Endothelial cell of umbilical vein (primary cell): Measurements from ENCODE around the gene HMG20A. TPM values are rescaled to one million over a fixed set of nuclear protein-coding genes. Genes with fewer than 3 reads are reported as not detected.

ENCODE experiments used
- BruUV-seq: library from RNA; stranded (reverse); fragments of 400-500 nt; replicated peaks from 2 replicates; lab custom pipeline; 2021; lab: Mats Ljungman, UMichigan
- CTCF ChIA-PET: fragments of 300-600, 350-600 bp; sonication (Branson Sonifier 250); formaldehyde crosslinking; loops from one replicate; lab custom pipeline; 2021; ENCODE audit warnings: antibody characterized with exemption, inconsistent platforms; lab: Charles Lee
- POLR2A ChIA-PET: fragments of 300-600, 350-600 bp; sonication (Branson Sonifier 250); formaldehyde crosslinking; loops from one replicate; lab custom pipeline; 2021; ENCODE audit warnings: antibody characterized with exemption, inconsistent platforms; lab: Charles Lee
- DNase-seq: peaks from one replicate; pipeline ENCODE4 v3.0.0-alpha.2; 2011; ENCODE audit warnings: low read depth, low spot score
- FAIRE-seq: peaks from 2 replicates; lab custom pipeline; 2011; peaks lifted over from hg19 to GRCh38; lab: Jason Lieb, UNC
- H2AFZ ChIP-seq: 2 replicates; pipeline ENCODE4 v1.6.0; 2012; ENCODE audit warnings: low read depth, low read length, control low read depth, inconsistent platforms
- H3K27ac ChIP-seq: 2 replicates; pipeline ENCODE4 v1.5.1; 2011; ENCODE audit warnings: low read depth, mild to moderate bottlenecking, control low read depth, low read length, moderate library complexity; ENCODE audit not compliant: insufficient read depth
- H3K27me3 ChIP-seq, 2 experiments: 2 replicates each; pipeline versions ENCODE4 v1.6.0 to v1.6.1; 2011; ENCODE audit warnings: low read length in 2 of 2, mixed read lengths in 1 of 2; ENCODE audit not compliant: control insufficient read depth in 2 of 2, insufficient read depth in 2 of 2
- H3K36me3 ChIP-seq, 2 experiments: 2 replicates in 1 of 2; 3 replicates in 1 of 2; pipeline ENCODE4 v1.5.1; 2011; ENCODE audit warnings: low read length in 2 of 2, mild to moderate bottlenecking in 1 of 2, moderate library complexity in 1 of 2; ENCODE audit not compliant: control insufficient read depth in 2 of 2, insufficient read depth in 2 of 2; ENCODE audit errors: extremely low read depth in 1 of 2
- H3K4me1 ChIP-seq: 3 replicates; pipeline ENCODE4 v1.5.1; 2011; ENCODE audit warnings: mild to moderate bottlenecking, low read length; ENCODE audit not compliant: control insufficient read depth, insufficient read depth; ENCODE audit errors: extremely low read depth
- H3K4me2 ChIP-seq: 2 replicates; pipeline ENCODE4 v1.6.1; 2011; ENCODE audit warnings: low read length, control low read depth, mixed read lengths; ENCODE audit not compliant: insufficient read depth
- H3K4me3 ChIP-seq, 3 experiments: fragments of 200-600 bp in 1 of 3; sonication (generic), shearing (Covaris generic) in 1 of 3; replicated peaks in 1 of 3; 2 replicates each; pipeline ENCODE4 v1.5.1; 2011 to 2016; ENCODE audit warnings: control low read depth in 3 of 3, low read length in 3 of 3, mild to moderate bottlenecking in 2 of 3, inconsistent platforms in 1 of 3, low read depth in 1 of 3, moderate library complexity in 1 of 3; ENCODE audit not compliant: insufficient read depth in 1 of 3
- H3K79me2 ChIP-seq: 2 replicates; pipeline ENCODE4 v1.6.0; 2012; ENCODE audit warnings: low read length, inconsistent platforms; ENCODE audit not compliant: control insufficient read depth, insufficient read depth
- H3K9ac ChIP-seq: replicated peaks from 2 replicates; pipeline ENCODE3; 2011; ENCODE audit warnings: low read length, control low read depth; ENCODE audit not compliant: insufficient read depth; ENCODE audit errors: extremely low read depth
- H3K9me1 ChIP-seq: replicated peaks from 3 replicates; pipeline ENCODE4 v1.6.0; 2011; ENCODE audit warnings: mild to moderate bottlenecking, low read length; ENCODE audit not compliant: control insufficient read depth, insufficient read depth; ENCODE audit errors: extremely low read depth
- H3K9me3 ChIP-seq: replicated peaks from 2 replicates; pipeline ENCODE4 v1.5.1; 2012; ENCODE audit warnings: low read length, inconsistent platforms; ENCODE audit not compliant: control insufficient read depth, insufficient read depth
- H4K20me1 ChIP-seq: replicated peaks from 2 replicates; pipeline ENCODE3; 2011; ENCODE audit warnings: mild to moderate bottlenecking, low read length; ENCODE audit not compliant: control insufficient read depth, insufficient read depth; ENCODE audit errors: extremely low read depth
- EZH2 ChIP-seq: IDR thresholded peaks from 2 replicates; pipeline ENCODE4 v1.6.1; 2012; ENCODE audit warnings: borderline replicate concordance, low read depth, mild to moderate bottlenecking, moderate library complexity, low read length, inconsistent platforms; ENCODE audit not compliant: severe bottlenecking
- FOS ChIP-seq: IDR thresholded peaks from 2 replicates; pipeline ENCODE4 v1.6.1; 2011; ENCODE audit warnings: mild to moderate bottlenecking, low read length, moderate library complexity, borderline replicate concordance; ENCODE audit not compliant: insufficient read depth
- GATA2 ChIP-seq: IDR thresholded peaks from 2 replicates; pipeline ENCODE4 v1.7.0; 2011; ENCODE audit warnings: low read depth, mild to moderate bottlenecking, moderate library complexity, mixed read lengths, low read length; ENCODE audit not compliant: insufficient read length, insufficient read depth
- JUN ChIP-seq: IDR thresholded peaks from 2 replicates; pipeline ENCODE4 v1.6.1; 2011; ENCODE audit warnings: borderline replicate concordance, low read depth; ENCODE audit not compliant: insufficient read length, insufficient read depth
- MYC ChIP-seq: IDR thresholded peaks from one replicate; pipeline ENCODE4 v1.6.1; 2011; ENCODE audit warnings: mild to moderate bottlenecking, low read depth, low read length
- POLR2A ChIP-seq: IDR thresholded peaks from 2 replicates; pipeline ENCODE4 v1.6.1; 2012; ENCODE audit warnings: low read depth, mild to moderate bottlenecking, control low read depth, low read length
- POLR2AphosphoS5 ChIP-seq: IDR thresholded peaks from 2 replicates; pipeline ENCODE4 v1.6.1; 2012; ENCODE audit warnings: low read depth, mild to moderate bottlenecking, control low read depth, low read length, moderate library complexity; ENCODE audit not compliant: insufficient read depth
- dilution Hi-C: fragments of 300-500 bp; cut with MboI; formaldehyde crosslinking; loops from one replicate; pipeline ENCODE4 v1.15.0; 2019; ENCODE audit warnings: low sequenced_read_pairs; ENCODE audit not compliant: extremely low pct_ligation_motif_present
- intact Hi-C: fragments of 100-400 bp; cut with micrococcal nuclease; formaldehyde crosslinking; loops from one replicate; pipeline ENCODE4 v1.10.0; 2022
- polyA plus RNA-seq, 4 experiments: library from polyadenylated mRNA; depleted of rRNA in 3 of 4; stranded (reverse) in 3 of 4; unstranded in 1 of 4; fragments of >200 nt; gene quantifications; 2 replicates each; pipeline versions ENCODE4 v1.2.1 to v1.2.3, GENCODE V29; 2011 to 2012; ENCODE audit warnings: missing spikeins in 1 of 4
- total RNA-seq: library from RNA; stranded (reverse); gene quantifications from 2 replicates; pipeline ENCODE4 v1.2.3, GENCODE V29; 2021
- TF ChIP-seq, protein P1 (sequence below): IDR thresholded peaks from 2 replicates; pipeline ENCODE4 v1.6.1; 2011; ENCODE audit not compliant: insufficient read depth, insufficient read length
- TF ChIP-seq, protein P2 (sequence below), 2 donors: IDR thresholded peaks; 1 replicate in 1 of 2; 2 replicates in 1 of 2; pipeline ENCODE4 v1.5.1; 2011; ENCODE audit warnings: low read length in 2 of 2, mild to moderate bottlenecking in 2 of 2, moderate library complexity in 2 of 2, control low read depth in 1 of 2, inconsistent platforms in 1 of 2, low read depth in 1 of 2; ENCODE audit not compliant: insufficient read depth in 1 of 2; ENCODE audit errors: extremely low read depth in 1 of 2

The HMG20A gene
- total and polyA plus RNA-seq, 2 donors (not counting 3 experiments of a cell fraction or from before 2014, with no cell fraction given): 35.8 to 44.0 TPM

DNA sequence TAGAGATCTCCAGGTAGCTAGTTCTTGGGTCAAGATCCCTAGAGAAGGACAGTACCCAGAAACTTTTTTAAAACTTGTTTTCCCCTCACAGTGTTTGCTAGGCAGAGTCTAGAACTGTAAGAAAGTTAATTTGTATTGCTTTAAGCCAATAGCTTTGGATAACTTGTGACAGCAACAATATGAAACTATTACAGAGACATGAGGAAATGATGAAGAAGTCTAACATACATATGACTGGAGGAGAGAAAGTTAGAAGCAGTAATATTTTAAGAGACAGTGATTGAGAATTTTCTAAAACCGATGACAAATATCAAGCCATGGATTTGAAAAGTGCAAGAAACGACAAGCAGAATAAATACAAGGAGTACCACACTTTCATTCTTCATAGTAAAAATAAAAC lies 10.0 kb downstream of the HMG20A start:
- ChIA-PET CTCF (interaction anchor here (1.2 to 2.0 kb wide), 3 partner anchors 11 to 51 kb away, joined by 4 to 6 read pairs (median 5); no protein-coding TSS in a partner anchor), POLR2A (interaction anchor here (0.6 kb wide), 1 partner anchor 12 kb away, joined by 9 read pairs; no protein-coding TSS in a partner anchor)
- H3K27me3 ChIP-seq: no peaks in the 10 kb centered on the region
- H3K36me3 ChIP-seq: no peaks in the 10 kb centered on the region
- FAIRE-seq (no peak), DNase-seq (no peak)
- dilution Hi-C loops (no loop called here), intact Hi-C loops (no loop called here)
- H3K4me2 ChIP-seq: no peak overlapping the region
- no peaks in the 10 kb centered on the region for H3K9me1 ChIP-seq
- H3K4me1 ChIP-seq: no peaks in the 10 kb centered on the region
- no TSS peak for BruUV-seq
- no peak overlapping the region for H3K4me3 ChIP-seq
- no peaks in the 10 kb centered on the region for H4K20me1 ChIP-seq
- TF ChIP-seq, protein P1, sequence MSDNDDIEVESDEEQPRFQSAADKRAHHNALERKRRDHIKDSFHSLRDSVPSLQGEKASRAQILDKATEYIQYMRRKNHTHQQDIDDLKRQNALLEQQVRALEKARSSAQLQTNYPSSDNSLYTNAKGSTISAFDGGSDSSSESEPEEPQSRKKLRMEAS: no peak
- no peak for TF ChIP-seq MYC
- no peak for TF ChIP-seq POLR2A
- TF ChIP-seq EZH2: no peak
- no peak for TF ChIP-seq POLR2AphosphoS5
- TF ChIP-seq JUN: no peak
- no peak for TF ChIP-seq GATA2
- no peak for TF ChIP-seq FOS
- TF ChIP-seq, protein P2, sequence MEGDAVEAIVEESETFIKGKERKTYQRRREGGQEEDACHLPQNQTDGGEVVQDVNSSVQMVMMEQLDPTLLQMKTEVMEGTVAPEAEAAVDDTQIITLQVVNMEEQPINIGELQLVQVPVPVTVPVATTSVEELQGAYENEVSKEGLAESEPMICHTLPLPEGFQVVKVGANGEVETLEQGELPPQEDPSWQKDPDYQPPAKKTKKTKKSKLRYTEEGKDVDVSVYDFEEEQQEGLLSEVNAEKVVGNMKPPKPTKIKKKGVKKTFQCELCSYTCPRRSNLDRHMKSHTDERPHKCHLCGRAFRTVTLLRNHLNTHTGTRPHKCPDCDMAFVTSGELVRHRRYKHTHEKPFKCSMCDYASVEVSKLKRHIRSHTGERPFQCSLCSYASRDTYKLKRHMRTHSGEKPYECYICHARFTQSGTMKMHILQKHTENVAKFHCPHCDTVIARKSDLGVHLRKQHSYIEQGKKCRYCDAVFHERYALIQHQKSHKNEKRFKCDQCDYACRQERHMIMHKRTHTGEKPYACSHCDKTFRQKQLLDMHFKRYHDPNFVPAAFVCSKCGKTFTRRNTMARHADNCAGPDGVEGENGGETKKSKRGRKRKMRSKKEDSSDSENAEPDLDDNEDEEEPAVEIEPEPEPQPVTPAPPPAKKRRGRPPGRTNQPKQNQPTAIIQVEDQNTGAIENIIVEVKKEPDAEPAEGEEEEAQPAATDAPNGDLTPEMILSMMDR (IDR thresholded peaks at IDR 0.05; ENCODE audit: extremely low read depth in 1 of 2, insufficient read depth in 1 of 2, low read depth in 1 of 2, low read length in 2 of 2): no peak
- no peaks in the 10 kb centered on the region for H3K9me3 ChIP-seq
- no peak overlapping the region for H3K27ac ChIP-seq
- no peak overlapping the region for H3K9ac ChIP-seq
- peaks cover 24% of the 10 kb centered on the region for H3K79me2 ChIP-seq
- H2AFZ ChIP-seq: no peak overlapping the region
